Osteocyte (in vitro differentiated cells): ENCODE measurements around the gene SPSB1. TPM values are rescaled to one million over a fixed set of nuclear protein-coding genes. Genes with fewer than 3 reads are reported as not detected.

Experiments
- DNase-seq: peaks from one replicate; pipeline ENCODE4 v3.0.0; 2021; ENCODE audit warnings: mixed read lengths; ENCODE audit not compliant: unreplicated experiment; ENCODE audit errors: extremely low spot score
- H3K27ac Mint-ChIP-seq: one replicate; pipeline ENCODE4 v1.8.0; 2021; ENCODE audit warnings: mild to moderate bottlenecking, mixed read lengths; ENCODE audit not compliant: unreplicated experiment
- H3K27me3 Mint-ChIP-seq: one replicate; pipeline ENCODE4 v1.8.0; 2021; ENCODE audit warnings: mixed read lengths; ENCODE audit not compliant: unreplicated experiment
- H3K36me3 Mint-ChIP-seq: one replicate; pipeline ENCODE4 v1.8.0; 2021; ENCODE audit warnings: mixed read lengths; ENCODE audit not compliant: unreplicated experiment
- H3K4me1 Mint-ChIP-seq: one replicate; pipeline ENCODE4 v1.8.0; 2021; ENCODE audit warnings: mixed read lengths; ENCODE audit not compliant: unreplicated experiment
- H3K4me3 Mint-ChIP-seq: one replicate; pipeline ENCODE4 v1.8.0; 2021; ENCODE audit warnings: mild to moderate bottlenecking, moderate library complexity, mixed read lengths; ENCODE audit not compliant: unreplicated experiment
- H3K9me3 Mint-ChIP-seq: one replicate; pipeline ENCODE4 v1.8.0; 2021; ENCODE audit warnings: mixed read lengths; ENCODE audit not compliant: unreplicated experiment
- total RNA-seq: library from RNA; stranded (reverse); gene quantifications from 2 replicates; pipeline ENCODE4 v1.2.1, GENCODE V29; 2021
- TF ChIP-seq, protein P1 (sequence below): fragments of 200-600 bp; sonication (generic); IDR thresholded peaks from 2 replicates; pipeline ENCODE4 v1.5.0; 2021; ENCODE audit warnings: antibody characterized with exemption, mild to moderate bottlenecking, moderate library complexity

The SPSB1 gene
- total RNA-seq, 1 donor from 2014 or later = 52.8 TPM

DNA sequence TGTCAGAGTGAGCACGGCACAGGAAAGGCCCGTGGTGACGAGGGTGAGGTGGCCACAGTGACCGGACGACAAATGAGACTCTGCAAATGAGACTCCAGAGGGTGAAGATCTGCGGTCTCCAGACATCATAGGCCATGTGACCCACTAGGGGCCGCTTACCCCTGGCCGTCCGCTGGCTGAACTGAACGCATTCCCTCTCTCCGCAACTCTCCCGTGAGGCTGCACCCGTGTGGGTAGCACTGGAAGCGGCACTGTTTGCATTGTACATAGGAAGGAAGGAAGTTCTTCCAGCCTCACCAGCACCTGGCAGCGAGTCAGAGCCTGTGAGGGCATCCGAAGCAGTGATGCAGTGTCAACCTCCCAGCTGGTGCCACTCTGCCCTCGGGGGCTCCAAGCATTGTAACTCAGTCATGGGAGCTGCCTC is 23.6 kb upstream of the SPSB1 start:
- no peak overlapping the region for H3K4me3 Mint-ChIP-seq

DNA sequence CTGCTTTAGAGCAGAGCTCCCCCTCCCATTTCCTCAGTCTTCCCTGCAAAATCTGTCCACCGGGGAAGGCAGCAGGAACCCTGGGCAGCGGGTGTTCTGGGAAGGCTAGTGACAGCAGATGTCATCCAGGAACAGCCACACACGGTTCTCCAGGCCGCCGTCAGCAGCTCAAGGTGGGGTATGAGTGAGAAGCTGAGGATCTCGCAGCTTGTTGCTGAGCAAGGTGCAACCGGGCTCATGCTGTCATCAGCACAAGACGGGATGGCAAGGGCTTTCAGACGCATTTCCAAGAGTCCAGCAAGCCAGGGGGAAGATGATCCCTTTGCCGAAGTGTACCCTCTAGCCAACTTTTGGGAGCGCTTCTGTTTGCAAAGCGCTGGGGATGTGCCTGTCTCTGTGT is 23.0 kb upstream of the SPSB1 start:
- no peak for DNase-seq

More for the DNA sequence above, 23.6 kb upstream of the SPSB1 start:
- TF ChIP-seq, protein P1, sequence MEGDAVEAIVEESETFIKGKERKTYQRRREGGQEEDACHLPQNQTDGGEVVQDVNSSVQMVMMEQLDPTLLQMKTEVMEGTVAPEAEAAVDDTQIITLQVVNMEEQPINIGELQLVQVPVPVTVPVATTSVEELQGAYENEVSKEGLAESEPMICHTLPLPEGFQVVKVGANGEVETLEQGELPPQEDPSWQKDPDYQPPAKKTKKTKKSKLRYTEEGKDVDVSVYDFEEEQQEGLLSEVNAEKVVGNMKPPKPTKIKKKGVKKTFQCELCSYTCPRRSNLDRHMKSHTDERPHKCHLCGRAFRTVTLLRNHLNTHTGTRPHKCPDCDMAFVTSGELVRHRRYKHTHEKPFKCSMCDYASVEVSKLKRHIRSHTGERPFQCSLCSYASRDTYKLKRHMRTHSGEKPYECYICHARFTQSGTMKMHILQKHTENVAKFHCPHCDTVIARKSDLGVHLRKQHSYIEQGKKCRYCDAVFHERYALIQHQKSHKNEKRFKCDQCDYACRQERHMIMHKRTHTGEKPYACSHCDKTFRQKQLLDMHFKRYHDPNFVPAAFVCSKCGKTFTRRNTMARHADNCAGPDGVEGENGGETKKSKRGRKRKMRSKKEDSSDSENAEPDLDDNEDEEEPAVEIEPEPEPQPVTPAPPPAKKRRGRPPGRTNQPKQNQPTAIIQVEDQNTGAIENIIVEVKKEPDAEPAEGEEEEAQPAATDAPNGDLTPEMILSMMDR = no peak
- peaks cover 8% of the 10 kb centered on the region for H3K36me3 Mint-ChIP-seq
- no peak for DNase-seq
- no peaks in the 10 kb centered on the region for H3K27me3 Mint-ChIP-seq
- H3K27ac Mint-ChIP-seq = no peak overlapping the region
- H3K4me1 Mint-ChIP-seq = peaks cover 33% of the 10 kb centered on the region
- H3K9me3 Mint-ChIP-seq = no peaks in the 10 kb centered on the region

DNA sequence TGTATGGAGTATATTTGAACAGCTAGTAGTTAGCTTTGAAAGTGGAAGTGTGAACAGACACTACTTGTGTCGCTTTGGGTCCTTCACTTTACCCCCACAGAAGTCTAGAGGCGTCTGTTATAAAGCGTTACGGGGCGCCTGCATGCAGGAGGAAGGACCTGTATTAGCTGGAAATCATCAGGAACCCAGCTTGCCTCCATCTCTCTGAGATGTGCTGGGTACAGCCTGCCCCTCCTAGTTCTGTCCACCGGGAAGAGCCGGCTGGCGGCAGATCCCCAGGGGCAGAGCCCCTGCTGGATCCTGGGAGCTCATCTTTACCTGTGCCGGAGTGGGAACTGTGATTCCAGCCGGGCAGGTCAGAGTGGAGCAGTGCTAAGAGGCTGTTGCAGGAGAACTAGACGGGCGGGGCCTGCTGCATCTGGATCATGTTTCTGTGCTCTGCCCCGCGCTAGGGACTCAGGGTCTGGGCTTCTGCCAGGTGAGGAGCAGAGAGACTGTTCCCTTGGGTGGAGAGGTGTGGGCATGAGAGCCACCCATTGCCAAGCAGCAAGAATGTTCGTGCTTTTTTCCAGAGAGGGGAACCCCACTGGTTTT is 22.3 kb upstream of the SPSB1 start:
- no peak overlapping the region for H3K27ac Mint-ChIP-seq
- peaks cover 38% of the 10 kb centered on the region for H3K4me1 Mint-ChIP-seq
- H3K27me3 Mint-ChIP-seq = no peaks in the 10 kb centered on the region
- H3K9me3 Mint-ChIP-seq = no peaks in the 10 kb centered on the region
- H3K36me3 Mint-ChIP-seq = no peaks in the 10 kb centered on the region
- no peak for DNase-seq
- TF ChIP-seq, protein P1 = no peak
- H3K4me3 Mint-ChIP-seq = no peak overlapping the region

More for the DNA sequence above, 23.0 kb upstream of the SPSB1 start:
- Mint-ChIP-seq H3K27me3 (no peaks in the 10 kb centered on the region), H3K36me3 (peaks cover 3% of the 10 kb centered on the region), H3K4me1 (peaks cover 33% of the 10 kb centered on the region), H3K27ac (no peak overlapping the region), H3K4me3 (no peak overlapping the region), H3K9me3 (no peaks in the 10 kb centered on the region)
- TF ChIP-seq, protein P1 = no peak

DNA sequence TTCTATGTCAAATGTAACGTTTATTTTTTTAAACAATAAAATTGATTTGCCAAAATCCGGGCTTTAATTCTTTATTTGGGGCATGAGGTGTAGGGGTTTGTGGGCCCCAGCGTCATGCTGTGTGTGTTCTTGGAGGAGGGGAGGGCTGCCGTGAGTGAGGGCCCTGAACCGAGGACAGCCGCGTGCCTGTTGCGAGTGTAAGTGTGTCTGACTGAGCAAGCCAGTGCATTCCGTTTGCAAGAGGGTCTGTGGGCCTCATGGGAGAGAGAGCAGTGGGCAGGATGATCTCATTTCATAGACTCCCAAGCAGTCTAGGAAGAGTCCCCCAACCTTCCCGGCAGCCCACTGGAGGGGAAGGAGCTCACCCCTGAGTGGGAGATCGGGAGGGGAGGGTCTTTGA is 21.4 kb upstream of the SPSB1 start:
- TF ChIP-seq, protein P1 = no peak
- Mint-ChIP-seq H3K27me3 (no peaks in the 10 kb centered on the region), H3K27ac (no peak overlapping the region), H3K4me3 (no peak overlapping the region), H3K9me3 (no peaks in the 10 kb centered on the region), H3K4me1 (peaks cover 47% of the 10 kb centered on the region), H3K36me3 (no peaks in the 10 kb centered on the region)
- no peak for DNase-seq

DNA sequence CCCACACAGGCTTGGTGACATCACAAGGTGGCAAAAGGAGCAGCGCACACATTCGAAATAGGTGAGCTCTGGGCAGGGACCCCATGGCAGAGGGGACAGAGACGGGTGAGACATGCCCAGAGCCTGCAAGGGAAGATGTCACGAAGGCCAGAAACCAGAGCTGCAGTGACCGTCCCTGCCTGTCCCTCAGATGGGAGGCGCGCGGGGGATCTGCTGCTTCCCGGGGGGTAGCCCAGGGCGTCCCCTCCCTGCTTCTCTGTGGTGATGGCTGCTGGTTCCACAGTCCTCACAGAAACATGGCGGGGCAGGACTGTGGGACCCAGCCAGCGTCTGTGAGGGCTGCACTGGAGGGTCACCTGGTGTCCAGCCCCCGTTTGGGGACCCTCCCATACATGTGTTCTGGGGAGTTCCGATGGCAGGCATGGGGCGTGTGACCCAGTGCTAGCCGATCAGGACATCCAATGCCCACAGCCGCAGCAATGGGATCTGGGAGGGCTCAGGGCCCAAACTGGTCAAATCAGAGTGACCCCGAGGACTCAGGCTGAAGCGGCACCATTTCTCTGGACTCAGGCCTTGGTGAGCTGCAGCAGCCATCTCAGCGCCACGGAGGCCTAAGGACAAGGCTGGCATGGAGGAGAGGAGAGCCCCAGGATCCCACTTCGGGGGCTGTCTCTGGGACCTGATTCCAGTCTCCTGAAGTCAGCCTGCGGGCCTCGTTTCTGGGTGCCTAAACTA is 20.7 kb upstream of the SPSB1 start:
- H3K27me3 Mint-ChIP-seq = no peaks in the 10 kb centered on the region
- H3K4me3 Mint-ChIP-seq = no peak overlapping the region
- H3K36me3 Mint-ChIP-seq = no peaks in the 10 kb centered on the region
- DNase-seq = no peak
- TF ChIP-seq, protein P1 = no peak
- H3K4me1 Mint-ChIP-seq = peaks cover 42% of the 10 kb centered on the region
- no peak overlapping the region for H3K27ac Mint-ChIP-seq
- no peaks in the 10 kb centered on the region for H3K9me3 Mint-ChIP-seq
